Measurements from ENCODE around the gene CHCHD3. TPM values are rescaled to one million over a fixed set of nuclear protein-coding genes. Genes with fewer than 3 reads are reported as not detected.

Gene CHCHD3
- total RNA-seq, 2 experiments from 2014 or later: 21.6 to 21.7 TPM

GRCh38 chr7:132815130-132815529, 266.8 kb downstream of the CHCHD3 start:
- no peak overlapping the region for H3K27ac Mint-ChIP-seq
- Histone ChIP-seq H3K4me1 (ENCODE audit: insufficient read depth, low read length) (no peaks in the 10 kb centered on the region), H3K27me3 (ENCODE audit: control insufficient read depth in 1 of 2, insufficient read depth in 2 of 2, low read length in 2 of 2) (no peaks in the 10 kb centered on the region), H3K4me3 (ENCODE audit: low read length) (no peak overlapping the region), H3K9me3 (ENCODE audit: control insufficient read depth in 1 of 2, insufficient read depth in 1 of 2, low read length in 2 of 2) (no peaks in the 10 kb centered on the region), H3K27ac (ENCODE audit: low read depth in 1 of 2, low read length in 2 of 2) (no peak overlapping the region), H3K36me3 (ENCODE audit: insufficient read depth, low read length) (peaks cover 5% of the 10 kb centered on the region)
- no peaks in the 10 kb centered on the region for H3K27me3 Mint-ChIP-seq
- CTCF ChIA-PET: no interaction called here
- peaks cover 20% of the 10 kb centered on the region for H3K36me3 Mint-ChIP-seq (ENCODE audit: low read depth)
- ATAC-seq (ENCODE audit: poor library complexity) (no peak), DNase-seq (no peak)
- POLR2A ChIA-PET: no interaction called here
- H3K4me1 Mint-ChIP-seq (ENCODE audit: low read depth): no peaks in the 10 kb centered on the region
- no peaks in the 10 kb centered on the region for H3K9me3 Mint-ChIP-seq
- TF ChIP-seq CTCF (IDR thresholded peaks at IDR 0.05): no peak
- H3K4me3 Mint-ChIP-seq: no peak overlapping the region
- intact Hi-C loops (cut with DNase I, micrococcal nuclease): no loop called here

- Histone ChIP-seq H3K9me3 (ENCODE audit: control insufficient read depth in 1 of 2, insufficient read depth in 1 of 2, low read length in 2 of 2) (no peaks in the 10 kb centered on the region), H3K4me3 (ENCODE audit: low read length) (no peak overlapping the region), H3K27ac (ENCODE audit: low read depth in 1 of 2, low read length in 2 of 2) (no peak overlapping the region), H3K36me3 (ENCODE audit: insufficient read depth, low read length) (peaks cover 5% of the 10 kb centered on the region), H3K4me1 (ENCODE audit: insufficient read depth, low read length) (no peaks in the 10 kb centered on the region), H3K27me3 (ENCODE audit: control insufficient read depth in 1 of 2, insufficient read depth in 2 of 2, low read length in 2 of 2) (no peaks in the 10 kb centered on the region)
- Mint-ChIP-seq H3K9me3 (no peaks in the 10 kb centered on the region), H3K27ac (no peak overlapping the region), H3K36me3 (ENCODE audit: low read depth) (peaks cover 15% of the 10 kb centered on the region), H3K27me3 (no peaks in the 10 kb centered on the region), H3K4me3 (no peak overlapping the region), H3K4me1 (ENCODE audit: low read depth) (no peaks in the 10 kb centered on the region)
- ATAC-seq (ENCODE audit: poor library complexity): no peak
- intact Hi-C loops (cut with DNase I, micrococcal nuclease): no loop called here
- DNase-seq: no peak
- TF ChIP-seq CTCF (IDR thresholded peaks at IDR 0.05): no peak
- ChIA-PET CTCF (no interaction called here), POLR2A (no interaction called here)
These were observed 271.3 kb downstream of the CHCHD3 start for GRCh38 chr7:132810561-132810960.

- Histone ChIP-seq H3K4me1 (ENCODE audit: insufficient read depth, low read length) (no peaks in the 10 kb centered on the region), H3K4me3 (ENCODE audit: low read length) (no peak overlapping the region), H3K36me3 (ENCODE audit: insufficient read depth, low read length) (no peaks in the 10 kb centered on the region), H3K27me3 (ENCODE audit: control insufficient read depth in 1 of 2, insufficient read depth in 2 of 2, low read length in 2 of 2) (no peaks in the 10 kb centered on the region), H3K9me3 (ENCODE audit: control insufficient read depth in 1 of 2, insufficient read depth in 1 of 2, low read length in 2 of 2) (no peaks in the 10 kb centered on the region), H3K27ac (ENCODE audit: low read depth in 1 of 2, low read length in 2 of 2) (no peak overlapping the region)
- H3K4me3 Mint-ChIP-seq: no peak overlapping the region
- CTCF ChIA-PET: no interaction called here
- H3K27me3 Mint-ChIP-seq: no peaks in the 10 kb centered on the region
- no peaks in the 10 kb centered on the region for H3K4me1 Mint-ChIP-seq (ENCODE audit: low read depth)
- POLR2A ChIA-PET: no interaction called here
- no peak for TF ChIP-seq CTCF (IDR thresholded peaks at IDR 0.05)
- H3K9me3 Mint-ChIP-seq: no peaks in the 10 kb centered on the region
- H3K36me3 Mint-ChIP-seq (ENCODE audit: low read depth): no peaks in the 10 kb centered on the region
- ATAC-seq (ENCODE audit: poor library complexity) (no peak), DNase-seq (no peak)
- no peak overlapping the region for H3K27ac Mint-ChIP-seq
- intact Hi-C loops (cut with DNase I, micrococcal nuclease): no loop called here
These were observed 275.1 kb downstream of the CHCHD3 start for GRCh38 chr7:132806834-132807233.
